ENCODE results near the gene TNRC6B.
"Not testable (repeated sequence)": the region's sequence is repeated elsewhere in the genome, so short reads cannot be mapped to it uniquely, and the experiment has no call there.

Gene TNRC6B

GRCh38 chr22:40376149-40376548 lies 198.4 kb downstream of the TNRC6B start:
- no peak for DNase-seq

DNA sequence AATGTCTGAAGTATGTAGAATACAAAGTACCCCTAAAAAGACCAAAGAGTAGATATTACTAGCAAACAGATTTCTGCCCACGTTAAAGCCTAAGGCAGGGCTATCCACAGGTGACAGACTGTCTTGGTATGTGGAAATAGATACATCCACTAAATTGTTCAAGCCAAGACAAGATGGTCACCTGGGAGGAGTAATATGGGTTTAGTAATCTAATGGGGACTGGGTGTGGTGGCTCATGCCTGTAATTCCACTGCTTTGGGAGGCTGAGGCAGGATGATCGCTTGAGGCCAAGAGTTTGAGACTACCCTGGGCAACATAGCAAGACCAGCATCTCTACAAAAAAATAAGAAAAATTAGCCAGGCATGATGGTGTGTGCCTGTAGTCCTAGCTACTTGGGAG lies 200.2 kb downstream of the TNRC6B start:
- no peak for DNase-seq

- not testable (repeated sequence) for DNase-seq
Observed at GRCh38 chr22:40378448-40378847, 200.7 kb downstream of the TNRC6B start.

GRCh38 chr22:40381461-40381860 lies 203.7 kb downstream of the TNRC6B start:
- no peak for DNase-seq

- no peak for DNase-seq
Observed at GRCh38 chr22:40383905-40384304, 206.2 kb downstream of the TNRC6B start.

DNA sequence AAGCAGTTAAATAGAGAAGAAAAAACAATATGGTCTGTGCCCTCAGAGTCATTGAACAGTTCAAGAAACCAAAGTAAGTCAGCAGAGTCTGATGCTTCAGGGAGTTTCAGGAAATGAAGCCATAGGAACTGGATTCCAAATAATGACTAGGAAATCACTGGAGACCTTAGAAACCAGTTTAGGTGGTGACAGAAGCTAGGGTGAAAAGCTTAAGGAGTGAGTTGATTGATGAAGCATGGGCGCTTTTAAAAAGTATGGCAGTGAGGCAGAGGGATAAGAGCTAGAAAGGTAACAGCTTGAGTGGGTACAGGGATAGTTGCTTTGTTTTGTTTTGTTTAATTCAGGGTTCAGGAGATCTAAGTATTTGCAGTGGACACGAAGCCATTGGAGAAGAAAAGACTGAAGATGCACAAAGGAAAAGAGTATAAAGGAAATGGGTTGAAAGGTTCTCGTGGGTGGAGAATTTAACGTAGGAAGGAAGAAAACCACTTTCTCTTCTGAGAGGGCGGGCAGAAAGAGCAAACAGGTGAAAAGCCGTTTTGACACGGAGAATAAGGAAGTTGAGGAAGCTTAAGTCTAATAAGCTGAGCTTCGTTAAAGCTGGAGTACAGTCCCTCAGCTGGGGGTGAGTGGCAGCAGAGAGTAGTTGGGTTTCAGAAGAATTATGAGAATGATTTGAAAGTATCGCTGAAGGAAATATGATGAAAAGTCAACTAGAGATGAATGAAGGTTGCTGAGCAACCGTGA lies 207.5 kb downstream of the TNRC6B start:
- DNase-seq: no peak

All from DMS 273 treated with DMSO at 0.1 percent for 48 hours (cell line).